B cell (primary cell): Measurements from ENCODE around the gene CWF19L2. TPM values are rescaled to one million over a fixed set of nuclear protein-coding genes. Genes with fewer than 3 reads are reported as not detected.
"Not testable (repeated sequence)": the region's sequence is repeated elsewhere in the genome, so short reads cannot be mapped to it uniquely, and the experiment has no call there.

Experiments
- ATAC-seq: fragments of 200-7000 bp; cut with Tn5 transposase; one replicate; pipeline ENCODE4 v1.10.0; 2021; ENCODE audit warnings: low read depth, mild to moderate bottlenecking, moderate number of reproducible peaks, moderate library complexity
- CTCF ChIA-PET: fragments of 350-600 bp; sonication (Branson Sonifier 250); formaldehyde crosslinking; loops from one replicate; lab custom pipeline; 2021; ENCODE audit warnings: antibody characterized with exemption, inconsistent platforms; lab: Charles Lee
- POLR2A ChIA-PET: fragments of 350-600 bp; sonication (Branson Sonifier 250); formaldehyde crosslinking; loops from one replicate; lab custom pipeline; 2021; ENCODE audit warnings: antibody characterized with exemption; lab: Charles Lee
- DNase-seq: peaks from one replicate; pipeline ENCODE4 v3.0.0; 2013
- H2AFZ ChIP-seq: 2 replicates; pipeline ENCODE4 v1.6.1; 2012; ENCODE audit warnings: mild to moderate bottlenecking, low read depth, low read length; ENCODE audit not compliant: insufficient read depth, poor library complexity, severe bottlenecking
- H3K27ac ChIP-seq, 2 donors: 1 replicate in 1 of 2; 2 replicates in 1 of 2; pipeline ENCODE4 v1.5.1; 2012 to 2013; ENCODE audit warnings: low read length in 2 of 2, mild to moderate bottlenecking in 2 of 2, moderate library complexity in 1 of 2
- H3K27me3 ChIP-seq, 4 experiments: fragments of 200-600 bp in 1 of 4; sonication (generic) in 1 of 4; replicated peaks in 1 of 4; 1 replicate in 2 of 4; 2 replicates in 2 of 4; pipeline versions ENCODE4 v1.6.1 to v1.7.0; 2013 to 2016; ENCODE audit warnings: low read length in 3 of 4, mild to moderate bottlenecking in 2 of 4, mixed read lengths in 1 of 4, moderate library complexity in 1 of 4; ENCODE audit not compliant: insufficient read depth in 4 of 4, control insufficient read depth in 3 of 4; ENCODE audit errors: control extremely low read depth in 1 of 4
- H3K36me3 ChIP-seq, 2 experiments: replicated peaks in 1 of 2; 1 replicate in 1 of 2; 2 replicates in 1 of 2; pipeline versions ENCODE4 v1.6.1 to v1.7.1; 2013; ENCODE audit warnings: low read length in 1 of 2; ENCODE audit not compliant: insufficient read depth in 2 of 2, control insufficient read depth in 1 of 2; ENCODE audit errors: control extremely low read depth in 1 of 2, extremely low read depth in 1 of 2
- H3K4me1 ChIP-seq, 2 donors: fragments of 200-600 bp in 1 of 2; sonication (generic) in 1 of 2; 1 replicate in 1 of 2; 2 replicates in 1 of 2; pipeline versions ENCODE4 v1.5.1 to v1.6.1; 2013 to 2017; ENCODE audit warnings: low read length in 2 of 2; ENCODE audit not compliant: control insufficient read depth in 2 of 2, insufficient read depth in 2 of 2
- H3K4me2 ChIP-seq: replicated peaks from 2 replicates; pipeline ENCODE3; 2012; ENCODE audit warnings: mild to moderate bottlenecking, low read depth, low read length; ENCODE audit not compliant: poor library complexity, severe bottlenecking
- H3K4me3 ChIP-seq, 5 experiments: fragments of 200-600 bp in 1 of 5; sonication (generic) in 1 of 5; 1 replicate in 3 of 5; 2 replicates in 2 of 5; pipeline versions ENCODE4 v1.5.1 to v1.7.0; 2011 to 2016; ENCODE audit warnings: low read length in 4 of 5, mild to moderate bottlenecking in 4 of 5, low read depth in 2 of 5, control low read depth in 1 of 5, moderate library complexity in 1 of 5; ENCODE audit not compliant: insufficient read depth in 1 of 5; ENCODE audit errors: control extremely low read depth in 1 of 5, extremely low read depth in 1 of 5
- H3K79me2 ChIP-seq: fragments of 200-600 bp; sonication (generic); one replicate; pipeline ENCODE4 v1.6.0; 2016; ENCODE audit warnings: low read length; ENCODE audit not compliant: control insufficient read depth, insufficient read depth
- H3K9ac ChIP-seq: fragments of 200-600 bp; sonication (generic); 2 replicates; pipeline ENCODE4 v1.6.1; 2017; ENCODE audit warnings: mild to moderate bottlenecking, low read length, moderate library complexity
- H3K9me3 ChIP-seq, 3 donors: one replicate each; pipeline versions ENCODE4 v1.6.1 to v1.7.1; 2013; ENCODE audit warnings: low read length in 2 of 3; ENCODE audit not compliant: control insufficient read depth in 2 of 3, insufficient read depth in 1 of 3; ENCODE audit errors: control extremely low read depth in 1 of 3
- H4K20me1 ChIP-seq: 2 replicates; pipeline ENCODE4 v1.6.0; 2012; ENCODE audit warnings: mild to moderate bottlenecking, low read length; ENCODE audit not compliant: insufficient read depth, control insufficient read depth, poor library complexity, severe bottlenecking
- H3K27ac Mint-ChIP-seq: one replicate; pipeline ENCODE4 v1.8.0; 2021; ENCODE audit warnings: mixed read lengths
- H3K27me3 Mint-ChIP-seq: one replicate; pipeline ENCODE4 v1.8.0; 2021; ENCODE audit warnings: mixed read lengths
- H3K4me1 Mint-ChIP-seq: one replicate; pipeline ENCODE4 v1.8.0; 2021; ENCODE audit warnings: mixed read lengths
- H3K4me3 Mint-ChIP-seq: one replicate; pipeline ENCODE4 v1.8.0; 2021; ENCODE audit warnings: mixed read lengths
- H3K9me3 Mint-ChIP-seq: one replicate; pipeline ENCODE4 v1.8.0; 2022; ENCODE audit warnings: mixed read lengths; ENCODE audit not compliant: insufficient read depth
- EZH2 ChIP-seq: IDR thresholded peaks from 2 replicates; pipeline ENCODE4 v1.6.1; 2012; ENCODE audit warnings: borderline replicate concordance, low read depth, mild to moderate bottlenecking, moderate library complexity, low read length; ENCODE audit not compliant: insufficient read depth, poor library complexity, severe bottlenecking
- WGBS: methylation state at CpG from one replicate; pipeline ENCODE4 v1.1.5; 2013; ENCODE audit warnings: missing lambda C conversion rate; ENCODE audit not compliant: insufficient coverage; 5-methylcytosine and 5-hydroxymethylcytosine counted together
- intact Hi-C: fragments of 100-400 bp; cut with micrococcal nuclease; formaldehyde crosslinking; loops from one replicate; pipeline ENCODE4 v1.10.0; 2022
- polyA plus RNA-seq: library from polyadenylated mRNA; depleted of rRNA; stranded (reverse); fragments of >200 nt; gene quantifications from 2 replicates; pipeline ENCODE4 v1.2.3, GENCODE V29; 2012
- total RNA-seq, 2 donors: library from RNA; stranded (reverse); fragments of 120-200 nt in 1 of 2; gene quantifications; 1 replicate in 1 of 2; 2 replicates in 1 of 2; pipeline versions ENCODE4 v1.2.3 to v1.2.4, GENCODE V29; 2013 to 2022
- TF ChIP-seq, protein P1 (sequence below): fragments of 200-600 bp; IDR thresholded peaks from one replicate; pipeline ENCODE4 v1.8.0; 2022; ENCODE audit warnings: antibody characterized with exemption, mild to moderate bottlenecking

Gene CWF19L2
- total and polyA plus RNA-seq, 2 donors (not counting 1 experiment from before 2014, with no cell fraction given) = 2.4 to 44.3 TPM

DNA sequence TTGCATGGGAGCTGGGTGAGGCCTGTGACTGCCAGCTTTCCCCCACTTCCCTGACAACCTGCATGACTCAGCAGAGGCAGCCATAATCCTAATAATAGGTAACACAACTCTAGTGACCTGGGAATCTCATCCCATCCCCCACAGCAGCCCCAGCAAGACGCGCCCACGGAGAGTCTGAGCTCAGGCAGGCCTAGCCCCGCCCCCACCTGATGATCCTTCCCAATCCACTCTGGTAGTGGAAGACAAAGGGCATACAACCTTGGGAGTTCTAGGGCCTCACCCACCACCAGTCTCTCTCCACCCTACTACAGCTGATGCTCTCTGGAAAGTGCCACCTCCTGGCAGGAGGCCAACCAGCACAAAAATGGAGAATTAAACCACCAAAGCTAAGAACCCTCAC is 60.3 kb downstream of the CWF19L2 start:
- Histone ChIP-seq H3K9ac (no peak overlapping the region), H3K27ac (no peak overlapping the region), H4K20me1 (no peaks in the 10 kb centered on the region), H3K36me3 (peaks cover 3 to 23% of the 10 kb centered on the region in 2 experiments), H3K4me1 (no peaks in the 10 kb centered on the region), H3K79me2 (no peaks in the 10 kb centered on the region), H3K4me2 (no peak overlapping the region), H3K27me3 (no peaks in the 10 kb centered on the region), H3K9me3 (peaks cover 0 to 4% (median 0%) of the 10 kb centered on the region in 3 donors), H3K4me3 (no peak overlapping the region), H2AFZ (no peak overlapping the region)
- ChIA-PET POLR2A (no interaction called here), CTCF (no interaction called here)
- Mint-ChIP-seq H3K27ac (no peak overlapping the region), H3K27me3 (no peaks in the 10 kb centered on the region), H3K4me1 (no peaks in the 10 kb centered on the region), H3K4me3 (no peak overlapping the region), H3K9me3 (peaks cover 16% of the 10 kb centered on the region)
- ATAC-seq (no peak), DNase-seq (no peak)
- TF ChIP-seq EZH2 = no peak
- TF ChIP-seq, protein P1, sequence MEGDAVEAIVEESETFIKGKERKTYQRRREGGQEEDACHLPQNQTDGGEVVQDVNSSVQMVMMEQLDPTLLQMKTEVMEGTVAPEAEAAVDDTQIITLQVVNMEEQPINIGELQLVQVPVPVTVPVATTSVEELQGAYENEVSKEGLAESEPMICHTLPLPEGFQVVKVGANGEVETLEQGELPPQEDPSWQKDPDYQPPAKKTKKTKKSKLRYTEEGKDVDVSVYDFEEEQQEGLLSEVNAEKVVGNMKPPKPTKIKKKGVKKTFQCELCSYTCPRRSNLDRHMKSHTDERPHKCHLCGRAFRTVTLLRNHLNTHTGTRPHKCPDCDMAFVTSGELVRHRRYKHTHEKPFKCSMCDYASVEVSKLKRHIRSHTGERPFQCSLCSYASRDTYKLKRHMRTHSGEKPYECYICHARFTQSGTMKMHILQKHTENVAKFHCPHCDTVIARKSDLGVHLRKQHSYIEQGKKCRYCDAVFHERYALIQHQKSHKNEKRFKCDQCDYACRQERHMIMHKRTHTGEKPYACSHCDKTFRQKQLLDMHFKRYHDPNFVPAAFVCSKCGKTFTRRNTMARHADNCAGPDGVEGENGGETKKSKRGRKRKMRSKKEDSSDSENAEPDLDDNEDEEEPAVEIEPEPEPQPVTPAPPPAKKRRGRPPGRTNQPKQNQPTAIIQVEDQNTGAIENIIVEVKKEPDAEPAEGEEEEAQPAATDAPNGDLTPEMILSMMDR = no peak
- 97% methylated on average over 4 of the region's 4 CpGs for WGBS
- intact Hi-C loops = no loop called here

- no peak for ATAC-seq
- TF ChIP-seq, protein P1 = no peak
- no peak for TF ChIP-seq EZH2
Observed at GRCh38 chr11:107392611-107393010, 65.0 kb downstream of the CWF19L2 start.

GRCh38 chr11:107390701-107391100 is 66.9 kb downstream of the CWF19L2 start:
- H3K36me3 ChIP-seq = peaks cover 0 to 43% of the 10 kb centered on the region in 2 experiments
- POLR2A ChIA-PET, H3K9me3 ChIP-seq, H3K4me1 ChIP-seq, H3K79me2 ChIP-seq, H4K20me1 ChIP-seq, H3K9me3 Mint-ChIP-seq, CTCF ChIA-PET, DNase-seq, H3K4me2 ChIP-seq, H3K4me3 Mint-ChIP-seq, H3K27ac Mint-ChIP-seq, H3K4me3 ChIP-seq, H3K27me3 Mint-ChIP-seq, intact Hi-C loops, H3K27me3 ChIP-seq, H3K4me1 Mint-ChIP-seq, H3K9ac ChIP-seq, H3K27ac ChIP-seq, H2AFZ ChIP-seq, ATAC-seq: not testable (repeated sequence)
- 100% methylated on average over 4 of the region's 4 CpGs for WGBS

More at GRCh38 chr11:107392611-107393010, 65.0 kb downstream of the CWF19L2 start:
- H3K4me1 Mint-ChIP-seq = no peaks in the 10 kb centered on the region
- Histone ChIP-seq H3K79me2 (no peaks in the 10 kb centered on the region), H2AFZ (no peak overlapping the region), H3K27ac (no peak overlapping the region), H3K4me3 (no peak overlapping the region), H3K36me3 (peaks cover 0 to 41% of the 10 kb centered on the region in 2 experiments), H3K27me3 (no peaks in the 10 kb centered on the region), H3K4me1 (no peaks in the 10 kb centered on the region), H3K9me3 (no peaks in the 10 kb centered on the region), H3K4me2 (no peak overlapping the region), H4K20me1 (no peaks in the 10 kb centered on the region), H3K9ac (no peak overlapping the region)
- no peak overlapping the region for H3K4me3 Mint-ChIP-seq
- ChIA-PET POLR2A (no interaction called here), CTCF (no interaction called here)
- H3K27me3 Mint-ChIP-seq = no peaks in the 10 kb centered on the region
- H3K9me3 Mint-ChIP-seq = no peaks in the 10 kb centered on the region
- intact Hi-C loops = no loop called here
- DNase-seq = no peak
- no CpG with 5 or more reads among the region's 3 CpGs for WGBS
- H3K27ac Mint-ChIP-seq = no peak overlapping the region
